ENCODE measurements around the gene CADM3.

The CADM3 gene

GRCh38 chr1:159171254-159171687 is at the start of gene CADM3:
Gene CADM3 (plus strand): TSS chr1:159171615. CDS start chr1:159171766, 151 bp downstream.
- no peak for DNase-seq

GRCh38 chr1:159122005-159122621 is 49.3 kb upstream of the CADM3 start:
- no peak for DNase-seq

- no peak for DNase-seq
These were observed 47.8 kb upstream of the CADM3 start for GRCh38 chr1:159123587-159123986.

GRCh38 chr1:159132271-159132881 is 39.0 kb upstream of the CADM3 start:
- peak; percentile 58 for DNase-seq

- DNase-seq = no peak
These were observed 30.9 kb upstream of the CADM3 start for GRCh38 chr1:159140474-159140873.

- DNase-seq = no peak
These were observed 29.6 kb upstream of the CADM3 start for GRCh38 chr1:159141584-159142390.

GRCh38 chr1:159142391-159142663 is 29.1 kb upstream of the CADM3 start:
- DNase-seq = no peak

- DNase-seq = no peak
These were observed 28.5 kb upstream of the CADM3 start for GRCh38 chr1:159142726-159143510.

GRCh38 chr1:159144571-159144970 is 26.8 kb upstream of the CADM3 start:
- no peak for DNase-seq

- no peak for DNase-seq
These were observed 24.4 kb upstream of the CADM3 start for GRCh38 chr1:159146980-159147379.

- no peak for DNase-seq
These were observed 19.4 kb upstream of the CADM3 start for GRCh38 chr1:159152031-159152430.

- DNase-seq = peak; percentile 60
These were observed 10.3 kb upstream of the CADM3 start for GRCh38 chr1:159161001-159161718.

GRCh38 chr1:159161719-159162026 is 9.7 kb upstream of the CADM3 start:
- no peak for DNase-seq

- DNase-seq = no peak
These were observed 8.7 kb upstream of the CADM3 start for GRCh38 chr1:159162516-159163265.

- no peak for DNase-seq
These were observed 7.7 kb upstream of the CADM3 start for GRCh38 chr1:159163614-159164228.

GRCh38 chr1:159168043-159168442 is 3.4 kb upstream of the CADM3 start:
- no peak for DNase-seq

GRCh38 chr1:159170639-159171038 is 776 bp upstream of the CADM3 start:
- DNase-seq = no peak

- DNase-seq = no peak
These were observed 480 bp downstream of the CADM3 start for GRCh38 chr1:159171688-159172501.

GRCh38 chr1:159172614-159173291 is 1.3 kb downstream of the CADM3 start:
- no peak for DNase-seq

GRCh38 chr1:159173320-159173719 is 1.9 kb downstream of the CADM3 start:
- no peak for DNase-seq
